Measurements from ENCODE around the gene USP17L20. TPM values are rescaled to one million over a fixed set of nuclear protein-coding genes. Genes with fewer than 3 reads are reported as not detected.
"Not testable (repeated sequence)": the region's sequence is repeated elsewhere in the genome, so short reads cannot be mapped to it uniquely, and the experiment has no call there.

Gene USP17L20
- total RNA-seq, 4 donors from 2014 or later = not detected

DNA sequence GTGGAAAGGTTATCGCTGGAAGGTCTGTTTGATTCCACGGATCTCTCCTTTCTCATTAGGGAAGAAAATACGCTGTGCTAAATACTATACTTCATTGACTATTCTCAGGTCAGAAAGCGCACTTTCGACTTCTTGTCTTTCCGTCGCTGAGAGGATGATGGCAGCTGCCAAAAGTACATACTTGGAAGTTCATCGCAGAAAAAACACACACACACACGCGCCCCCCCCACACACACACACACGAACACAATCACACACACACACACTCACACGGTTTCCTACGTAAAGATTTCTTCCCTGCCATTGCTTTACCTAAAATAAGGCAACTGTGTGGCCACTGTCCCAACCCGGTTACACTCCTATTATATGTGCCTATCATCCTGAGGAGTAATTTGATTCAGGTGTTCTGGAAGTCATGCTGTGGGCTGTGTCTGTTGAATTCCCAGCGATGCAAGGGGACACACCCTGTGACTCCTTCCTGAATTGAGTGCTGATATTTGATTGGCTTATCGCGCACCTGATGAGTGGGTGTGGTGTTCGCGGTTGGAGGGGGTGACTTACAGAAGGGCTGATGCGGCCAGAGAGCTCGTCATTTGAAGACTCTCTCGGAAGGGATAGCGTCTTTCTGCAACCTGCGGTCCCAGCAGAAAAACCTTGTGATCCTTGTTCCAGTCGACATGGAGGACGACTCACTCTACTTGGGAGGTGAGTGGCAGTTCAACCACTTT is 9.8 kb upstream of the USP17L20 start, which contains the start of gene USP17L18:
USP17L18 (plus strand) TSS at position 678 of the 728 bp plus-strand sequence; CDS start at position 678, 0 bp downstream.
- H3K4me3 ChIP-seq; H3K36me3 ChIP-seq; H3K9me3 ChIP-seq; H3K27ac ChIP-seq; intact Hi-C loops (cut with DNase I; ENCODE audit: low total_unique reads); H3K4me1 ChIP-seq; H3K27me3 ChIP-seq; in situ Hi-C loops (cut with MboI; ENCODE audit: low pct_ligation_motif_present in 1 of 4, low pct_unique_long_range_greater_than_20kb in 1 of 4, low sequenced_read_pairs in 3 of 4): not testable (repeated sequence)
- 86 to 92% methylated on average over 10 to 19 of the region's 26 CpGs for WGBS, 2 donors (ENCODE audit: low coverage in 1 of 2)
- DNase-seq = peak; percentile 7

- in situ Hi-C loops (cut with MboI; ENCODE audit: low pct_ligation_motif_present in 1 of 4, low pct_unique_long_range_greater_than_20kb in 1 of 4, low sequenced_read_pairs in 3 of 4); H3K27me3 ChIP-seq; H3K27ac ChIP-seq; H3K4me1 ChIP-seq; intact Hi-C loops (cut with DNase I; ENCODE audit: low total_unique reads); DNase-seq; H3K4me3 ChIP-seq; H3K36me3 ChIP-seq; H3K9me3 ChIP-seq: not testable (repeated sequence)
- WGBS, 2 donors (ENCODE audit: low coverage in 1 of 2) = no CpG with 5 or more reads among the region's 13 CpGs
Observed at GRCh38 chr4:9253078-9253477, 4.8 kb upstream of the USP17L20 start, which contains the start of gene USP17L19. USP17L19 (plus strand) TSS chr4:9253378; CDS start chr4:9253378, 0 bp downstream.

GRCh38 chr4:9262572-9262971 is 4.6 kb downstream of the USP17L20 start, which contains the start of gene USP17L21:
USP17L21 (plus strand) TSS chr4:9262872; CDS start chr4:9262872, 0 bp downstream.
- H3K4me1 ChIP-seq; H3K36me3 ChIP-seq; H3K9me3 ChIP-seq; H3K27ac ChIP-seq; in situ Hi-C loops (cut with MboI; ENCODE audit: low pct_ligation_motif_present in 1 of 4, low pct_unique_long_range_greater_than_20kb in 1 of 4, low sequenced_read_pairs in 3 of 4); H3K27me3 ChIP-seq; intact Hi-C loops (cut with DNase I; ENCODE audit: low total_unique reads); H3K4me3 ChIP-seq; DNase-seq: not testable (repeated sequence)
- WGBS, 2 donors (ENCODE audit: low coverage in 1 of 2) = no CpG with 5 or more reads among the region's 13 CpGs

DNA sequence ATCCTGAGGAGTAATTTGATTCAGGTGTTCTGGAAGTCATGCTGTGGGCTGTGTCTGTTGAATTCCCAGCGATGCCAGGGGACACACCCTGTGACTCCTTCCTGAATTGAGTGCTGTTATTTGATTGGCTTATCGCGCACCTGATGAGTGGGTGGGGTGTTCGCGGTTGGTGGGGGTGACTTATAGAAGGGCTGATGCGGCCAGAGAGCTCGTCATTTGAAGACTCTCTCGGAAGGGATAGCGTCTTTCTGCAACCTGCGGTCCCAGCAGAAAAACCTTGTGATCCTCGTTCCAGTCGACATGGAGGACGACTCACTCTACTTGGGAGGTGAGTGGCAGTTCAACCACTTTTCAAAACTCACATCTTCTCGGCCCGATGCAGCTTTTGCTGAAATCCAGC is 9.4 kb downstream of the USP17L20 start, which contains the start of gene USP17L22:
USP17L22 (plus strand) TSS at position 301 of the 400 bp plus-strand sequence; CDS start at position 301, 0 bp downstream.
- H3K36me3 ChIP-seq; H3K9me3 ChIP-seq; DNase-seq; H3K27me3 ChIP-seq; intact Hi-C loops (cut with DNase I; ENCODE audit: low total_unique reads); H3K4me1 ChIP-seq; H3K27ac ChIP-seq; H3K4me3 ChIP-seq; in situ Hi-C loops (cut with MboI; ENCODE audit: low pct_ligation_motif_present in 1 of 4, low pct_unique_long_range_greater_than_20kb in 1 of 4, low sequenced_read_pairs in 3 of 4): not testable (repeated sequence)
- no CpG with 5 or more reads among the region's 15 CpGs for WGBS, 2 donors (ENCODE audit: low coverage in 1 of 2)

- DNase-seq = peak; percentile 38
- H3K4me3 ChIP-seq; intact Hi-C loops (cut with DNase I; ENCODE audit: low total_unique reads); H3K27me3 ChIP-seq; in situ Hi-C loops (cut with MboI; ENCODE audit: low pct_ligation_motif_present in 1 of 4, low pct_unique_long_range_greater_than_20kb in 1 of 4, low sequenced_read_pairs in 3 of 4); H3K36me3 ChIP-seq; H3K4me1 ChIP-seq; H3K9me3 ChIP-seq; H3K27ac ChIP-seq: not testable (repeated sequence)
- 88 to 89% methylated on average over 8 of the region's 10 CpGs for WGBS, 2 donors (ENCODE audit: low coverage in 1 of 2)
Observed at GRCh38 chr4:9271719-9272118, 13.8 kb downstream of the USP17L20 start.

Other genes starting within 250 kb of the USP17L20 start
- gene FAM90A26, start 87.7 kb upstream of the USP17L20 start, total RNA-seq = not detected
- not detected for gene USP17L10, start 47.5 kb upstream of the USP17L20 start, total RNA-seq
- gene USP17L11, start 42.7 kb upstream of the USP17L20 start, total RNA-seq = not detected
- not detected for gene USP17L12, start 38.0 kb upstream of the USP17L20 start, total RNA-seq
- not detected for gene USP17L13, start 33.2 kb upstream of the USP17L20 start, total RNA-seq
- not detected for gene USP17L15, start 23.7 kb upstream of the USP17L20 start, total RNA-seq
- not detected for gene USP17L17, start 14.2 kb upstream of the USP17L20 start, total RNA-seq
- not detected for gene USP17L18, start 9.5 kb upstream of the USP17L20 start, total RNA-seq
- gene USP17L19, start 4.7 kb upstream of the USP17L20 start, total RNA-seq = not detected
- not detected for gene USP17L21, start 4.7 kb downstream of the USP17L20 start, total RNA-seq
- gene USP17L22, start 9.5 kb downstream of the USP17L20 start, total RNA-seq = not detected
- gene USP17L24, start 67.0 kb downstream of the USP17L20 start, total RNA-seq = not detected
- not detected for gene USP17L25, start 71.8 kb downstream of the USP17L20 start, total RNA-seq
- gene USP17L26, start 76.5 kb downstream of the USP17L20 start, total RNA-seq = not detected
- gene USP17L5, start 81.3 kb downstream of the USP17L20 start, total RNA-seq = not detected
- not detected for gene USP17L27, start 86.0 kb downstream of the USP17L20 start, total RNA-seq
- gene USP17L28, start 90.8 kb downstream of the USP17L20 start, total RNA-seq = not detected
- gene USP17L29, start 95.5 kb downstream of the USP17L20 start, total RNA-seq = not detected
- gene USP17L30, start 105.0 kb downstream of the USP17L20 start, total RNA-seq = not detected
- not detected for gene DEFB131A, start 186.3 kb downstream of the USP17L20 start, total RNA-seq

Measured in transverse colon (tissue), 4 donors.